Measurements from ENCODE around the gene USP7.
"Not testable (repeated sequence)": the region's sequence is repeated elsewhere in the genome, so short reads cannot be mapped to it uniquely, and the experiment has no call there.

USP7 gene

DNA sequence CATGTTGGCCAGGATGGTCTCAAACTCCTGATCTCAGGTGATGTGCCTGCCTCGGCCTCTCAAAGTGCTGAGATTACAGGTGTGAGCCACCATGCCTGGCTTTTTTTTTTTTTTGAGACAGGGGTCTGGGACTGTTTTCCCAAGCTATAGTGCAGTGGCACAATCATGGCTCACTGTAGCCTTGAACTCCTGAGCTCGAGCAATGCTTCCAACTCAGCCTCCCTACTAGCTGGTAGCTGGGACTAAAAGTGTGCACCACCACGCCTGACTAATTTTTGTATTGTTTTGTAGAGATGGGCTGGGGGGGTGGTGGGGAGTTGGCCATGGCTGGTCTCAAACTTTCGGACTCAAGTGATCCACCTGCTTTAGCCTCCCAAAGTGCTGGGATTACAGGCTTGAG lies 36.1 kb upstream of the USP7 start:
- Histone ChIP-seq H3K27me3 (ENCODE audit: control insufficient read depth, insufficient read depth, low read length) (no peaks in the 10 kb centered on the region), H3K4me3 (ENCODE audit: low read length) (no peak overlapping the region), H3K27ac (ENCODE audit: low read length) (no peak overlapping the region), H3K9ac (ENCODE audit: low read length) (no peak overlapping the region), H3K9me3 (ENCODE audit: control insufficient read depth, low read depth, low read length) (no peaks in the 10 kb centered on the region), H3K4me1 (ENCODE audit: control insufficient read depth, low read depth, low read length) (no peaks in the 10 kb centered on the region), H3K36me3 (ENCODE audit: control insufficient read depth, low read depth, low read length) (no peaks in the 10 kb centered on the region)

DNA sequence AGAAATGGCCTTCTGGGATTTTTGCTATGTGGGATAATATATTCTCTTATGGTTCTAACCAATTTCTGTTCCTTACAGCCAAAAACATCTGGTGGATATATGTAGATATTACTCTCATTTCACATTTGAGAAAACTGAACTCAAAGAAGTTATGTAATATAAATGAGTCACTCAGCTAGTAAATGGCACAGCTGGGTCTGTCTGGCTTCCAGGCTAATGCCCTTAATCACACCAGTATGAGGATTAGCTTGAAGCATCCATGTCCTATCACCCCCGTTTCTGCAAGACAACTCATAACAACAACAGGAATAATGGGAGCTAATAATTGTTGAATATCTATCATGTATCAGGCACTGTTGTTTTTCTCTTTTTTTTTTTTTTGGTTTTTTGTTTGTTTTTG lies 34.4 kb upstream of the USP7 start:
- H3K36me3 ChIP-seq (ENCODE audit: control insufficient read depth, low read depth, low read length), result no peaks in the 10 kb centered on the region
- H3K9me3 ChIP-seq (ENCODE audit: control insufficient read depth, low read depth, low read length), result no peaks in the 10 kb centered on the region
- no peak overlapping the region for H3K9ac ChIP-seq (ENCODE audit: low read length)
- H3K4me3 ChIP-seq (ENCODE audit: low read length), result no peak overlapping the region
- no peaks in the 10 kb centered on the region for H3K27me3 ChIP-seq (ENCODE audit: control insufficient read depth, insufficient read depth, low read length)
- H3K27ac ChIP-seq (ENCODE audit: low read length), result no peak overlapping the region
- no peaks in the 10 kb centered on the region for H3K4me1 ChIP-seq (ENCODE audit: control insufficient read depth, low read depth, low read length)

DNA sequence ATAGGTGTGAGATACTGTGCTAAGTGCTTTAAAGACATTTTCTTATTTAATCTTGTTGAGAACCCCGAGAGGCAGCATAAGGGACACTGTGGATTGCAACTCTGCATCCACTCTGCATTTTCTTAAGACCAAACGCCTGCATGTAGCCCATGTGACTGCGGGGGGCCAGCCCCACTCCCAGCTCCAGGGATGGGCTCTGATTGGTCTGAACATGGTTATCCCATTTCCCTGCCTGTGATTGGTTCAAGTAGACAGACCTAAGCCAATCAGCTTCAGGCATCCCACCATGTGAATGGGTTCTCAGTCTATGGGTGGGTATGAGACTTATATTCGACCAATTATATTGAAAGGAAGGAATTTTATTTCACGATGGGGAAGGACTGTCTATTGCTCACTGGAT lies 33.2 kb upstream of the USP7 start:
- Histone ChIP-seq H3K27ac (ENCODE audit: low read length) (no peak overlapping the region), H3K4me1 (ENCODE audit: control insufficient read depth, low read depth, low read length) (no peaks in the 10 kb centered on the region), H3K9me3 (ENCODE audit: control insufficient read depth, low read depth, low read length) (no peaks in the 10 kb centered on the region), H3K9ac (ENCODE audit: low read length) (no peak overlapping the region), H3K36me3 (ENCODE audit: control insufficient read depth, low read depth, low read length) (no peaks in the 10 kb centered on the region), H3K27me3 (ENCODE audit: control insufficient read depth, insufficient read depth, low read length) (no peaks in the 10 kb centered on the region), H3K4me3 (ENCODE audit: low read length) (no peak overlapping the region)

- Histone ChIP-seq H3K36me3 (ENCODE audit: control insufficient read depth, low read depth, low read length) (no peaks in the 10 kb centered on the region), H3K9ac (ENCODE audit: low read length) (no peak overlapping the region), H3K4me1 (ENCODE audit: control insufficient read depth, low read depth, low read length) (peaks cover 3% of the 10 kb centered on the region), H3K27ac (ENCODE audit: low read length) (no peak overlapping the region), H3K27me3 (ENCODE audit: control insufficient read depth, insufficient read depth, low read length) (no peaks in the 10 kb centered on the region), H3K4me3 (ENCODE audit: low read length) (no peak overlapping the region), H3K9me3 (ENCODE audit: control insufficient read depth, low read depth, low read length) (no peaks in the 10 kb centered on the region)
Observed at GRCh38 chr16:8990445-8990844, 26.7 kb upstream of the USP7 start.

DNA sequence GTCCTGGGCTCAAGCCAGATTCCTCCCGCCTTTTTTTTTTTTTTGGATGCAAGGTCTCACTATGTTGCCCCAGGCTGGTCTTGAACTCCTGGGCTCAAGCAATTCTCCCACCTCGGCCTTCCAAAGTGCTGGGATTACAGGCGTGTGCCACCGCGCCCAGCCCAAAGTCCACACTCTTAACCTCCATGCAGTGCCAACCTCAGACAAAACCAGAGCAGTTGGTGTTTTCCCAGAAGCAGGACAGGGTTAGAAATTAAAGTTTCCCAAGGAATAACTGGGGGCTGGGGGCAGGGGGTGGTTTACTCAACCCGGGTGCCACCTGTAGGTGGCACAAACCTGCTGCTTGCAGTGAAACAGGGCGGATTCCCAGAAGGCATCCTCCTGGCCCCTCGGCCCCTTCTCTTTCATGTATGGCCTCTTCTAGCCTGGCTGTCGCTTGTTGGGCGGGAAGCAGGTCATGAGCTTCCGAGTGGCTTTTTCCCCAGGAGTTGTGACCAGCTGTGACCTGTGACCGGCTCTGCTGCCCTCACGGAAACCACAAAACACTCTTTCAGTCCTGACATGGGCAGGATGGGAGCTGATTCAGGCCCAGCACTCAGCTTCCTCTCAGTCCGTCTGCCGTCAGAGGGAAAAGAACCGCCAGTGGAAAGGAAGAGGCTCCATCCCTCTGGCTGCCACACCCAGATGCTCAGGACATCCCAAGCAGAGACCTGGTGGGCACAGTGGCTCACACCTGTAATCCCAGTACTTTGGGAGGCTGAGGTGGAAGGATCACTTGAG lies 25.6 kb upstream of the USP7 start:
- no peaks in the 10 kb centered on the region for H3K27me3 ChIP-seq (ENCODE audit: control insufficient read depth, insufficient read depth, low read length)
- H3K36me3 ChIP-seq (ENCODE audit: control insufficient read depth, low read depth, low read length), result no peaks in the 10 kb centered on the region
- H3K9me3 ChIP-seq (ENCODE audit: control insufficient read depth, low read depth, low read length), result no peaks in the 10 kb centered on the region
- H3K9ac ChIP-seq (ENCODE audit: low read length), result no peak overlapping the region
- H3K4me3 ChIP-seq (ENCODE audit: low read length), result no peak overlapping the region
- peaks cover 3% of the 10 kb centered on the region for H3K4me1 ChIP-seq (ENCODE audit: control insufficient read depth, low read depth, low read length)
- no peak overlapping the region for H3K27ac ChIP-seq (ENCODE audit: low read length)

- Histone ChIP-seq H3K27me3 (ENCODE audit: control insufficient read depth, insufficient read depth, low read length) (peaks cover 7% of the 10 kb centered on the region), H3K27ac (ENCODE audit: low read length) (no peak overlapping the region), H3K36me3 (ENCODE audit: control insufficient read depth, low read depth, low read length) (no peaks in the 10 kb centered on the region), H3K9ac (ENCODE audit: low read length) (no peak overlapping the region), H3K9me3 (ENCODE audit: control insufficient read depth, low read depth, low read length) (no peaks in the 10 kb centered on the region), H3K4me1 (ENCODE audit: control insufficient read depth, low read depth, low read length) (peaks cover 6% of the 10 kb centered on the region), H3K4me3 (ENCODE audit: low read length) (no peak overlapping the region)
Observed at GRCh38 chr16:8986818-8987191, 23.1 kb upstream of the USP7 start.

- no peak overlapping the region for H3K27ac ChIP-seq (ENCODE audit: low read length)
Observed at GRCh38 chr16:8986111-8986510, 22.4 kb upstream of the USP7 start.

GRCh38 chr16:8982816-8983215 lies 19.1 kb upstream of the USP7 start:
- Histone ChIP-seq H3K9me3 (ENCODE audit: control insufficient read depth, low read depth, low read length) (no peaks in the 10 kb centered on the region), H3K36me3 (ENCODE audit: control insufficient read depth, low read depth, low read length) (no peaks in the 10 kb centered on the region), H3K4me3 (ENCODE audit: low read length) (no peak overlapping the region), H3K9ac (ENCODE audit: low read length) (no peak overlapping the region), H3K27ac (ENCODE audit: low read length) (no peak overlapping the region), H3K4me1 (ENCODE audit: control insufficient read depth, low read depth, low read length) (peaks cover 3% of the 10 kb centered on the region), H3K27me3 (ENCODE audit: control insufficient read depth, insufficient read depth, low read length) (peaks cover 7% of the 10 kb centered on the region)

More at GRCh38 chr16:8986111-8986510, 22.4 kb upstream of the USP7 start:
- Histone ChIP-seq H3K9me3 (ENCODE audit: control insufficient read depth, low read depth, low read length) (no peaks in the 10 kb centered on the region), H3K36me3 (ENCODE audit: control insufficient read depth, low read depth, low read length) (no peaks in the 10 kb centered on the region), H3K4me3 (ENCODE audit: low read length) (no peak overlapping the region), H3K4me1 (ENCODE audit: control insufficient read depth, low read depth, low read length) (peaks cover 3% of the 10 kb centered on the region), H3K9ac (ENCODE audit: low read length) (no peak overlapping the region), H3K27me3 (ENCODE audit: control insufficient read depth, insufficient read depth, low read length) (peaks cover 7% of the 10 kb centered on the region)

- not testable (repeated sequence) for H3K36me3 ChIP-seq (ENCODE audit: control insufficient read depth, low read depth, low read length); H3K4me1 ChIP-seq (ENCODE audit: control insufficient read depth, low read depth, low read length); H3K4me3 ChIP-seq (ENCODE audit: low read length); H3K27me3 ChIP-seq (ENCODE audit: control insufficient read depth, insufficient read depth, low read length); H3K9ac ChIP-seq (ENCODE audit: low read length); H3K27ac ChIP-seq (ENCODE audit: low read length); H3K9me3 ChIP-seq (ENCODE audit: control insufficient read depth, low read depth, low read length)
Observed at GRCh38 chr16:8981901-8982300, 18.2 kb upstream of the USP7 start.

DNA sequence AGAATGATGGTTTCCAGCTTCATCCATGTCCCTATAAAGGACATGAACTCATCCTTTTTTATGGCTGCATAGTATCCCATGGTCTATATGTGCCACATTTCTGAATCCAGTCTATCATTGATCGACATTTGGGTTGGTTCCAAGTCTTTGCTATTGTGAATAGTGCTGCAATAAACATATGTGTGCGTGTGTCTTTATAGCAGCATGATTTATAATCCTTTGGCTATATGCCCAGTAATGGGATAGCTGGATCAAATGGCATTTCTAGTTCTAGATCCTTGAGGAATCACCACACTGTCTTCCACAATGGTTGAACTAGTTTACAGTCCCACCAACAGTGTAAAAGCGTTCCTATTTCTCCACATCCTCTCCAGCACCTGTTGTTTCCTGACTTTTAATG lies 12.5 kb upstream of the USP7 start:
- not testable (repeated sequence) for H3K36me3 ChIP-seq (ENCODE audit: control insufficient read depth, low read depth, low read length); H3K9ac ChIP-seq (ENCODE audit: low read length); H3K27me3 ChIP-seq (ENCODE audit: control insufficient read depth, insufficient read depth, low read length); H3K27ac ChIP-seq (ENCODE audit: low read length); H3K4me1 ChIP-seq (ENCODE audit: control insufficient read depth, low read depth, low read length); H3K9me3 ChIP-seq (ENCODE audit: control insufficient read depth, low read depth, low read length); H3K4me3 ChIP-seq (ENCODE audit: low read length)

- no peaks in the 10 kb centered on the region for H3K9me3 ChIP-seq (ENCODE audit: control insufficient read depth, low read depth, low read length)
- H3K27me3 ChIP-seq (ENCODE audit: control insufficient read depth, insufficient read depth, low read length), result no peaks in the 10 kb centered on the region
- no peak overlapping the region for H3K27ac ChIP-seq (ENCODE audit: low read length)
- no peaks in the 10 kb centered on the region for H3K36me3 ChIP-seq (ENCODE audit: control insufficient read depth, low read depth, low read length)
- H3K4me3 ChIP-seq (ENCODE audit: low read length), result no peak overlapping the region
- no peak overlapping the region for H3K9ac ChIP-seq (ENCODE audit: low read length)
- H3K4me1 ChIP-seq (ENCODE audit: control insufficient read depth, low read depth, low read length), result no peaks in the 10 kb centered on the region
Observed at GRCh38 chr16:8975039-8975438, 11.3 kb upstream of the USP7 start.

DNA sequence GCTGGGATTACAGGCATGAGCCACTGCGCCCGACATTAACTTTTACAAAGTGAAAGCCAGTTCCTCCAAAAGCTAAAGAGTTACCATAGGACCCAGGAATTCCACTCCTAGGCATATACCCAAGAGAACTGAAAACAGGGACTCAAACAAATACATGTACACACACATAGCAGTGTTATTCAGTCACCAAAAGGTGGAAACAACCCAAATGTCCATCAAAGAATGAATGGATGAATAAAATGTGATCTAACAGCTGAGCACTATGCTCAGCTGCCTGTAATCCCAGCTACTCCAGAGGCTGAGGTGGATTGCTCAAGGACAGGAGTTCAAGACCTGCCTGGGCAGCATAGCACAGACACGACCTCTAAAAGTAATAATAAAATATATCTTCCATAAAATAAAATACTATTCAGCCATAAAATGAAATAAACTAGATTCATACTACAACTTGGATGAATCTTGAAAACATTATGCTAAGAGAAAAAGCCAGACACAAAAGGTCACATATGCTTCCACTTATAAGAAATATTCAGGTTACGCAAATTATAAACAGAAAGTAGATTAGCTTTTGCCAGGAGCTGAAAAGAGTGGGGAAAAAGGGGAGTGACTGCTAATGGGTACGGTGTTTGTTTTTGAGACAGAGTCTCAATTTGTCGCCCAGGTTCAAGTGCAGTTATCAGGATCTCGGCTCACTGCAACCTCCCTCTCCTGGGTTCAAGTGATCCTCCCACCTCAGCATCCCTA lies 9.3 kb upstream of the USP7 start:
- H3K4me1 ChIP-seq (ENCODE audit: control insufficient read depth, low read depth, low read length), result peaks cover 1% of the 10 kb centered on the region
- no peak overlapping the region for H3K4me3 ChIP-seq (ENCODE audit: low read length)
- H3K9ac ChIP-seq (ENCODE audit: low read length), result no peak overlapping the region
- no peaks in the 10 kb centered on the region for H3K9me3 ChIP-seq (ENCODE audit: control insufficient read depth, low read depth, low read length)
- no peaks in the 10 kb centered on the region for H3K27me3 ChIP-seq (ENCODE audit: control insufficient read depth, insufficient read depth, low read length)
- no peaks in the 10 kb centered on the region for H3K36me3 ChIP-seq (ENCODE audit: control insufficient read depth, low read depth, low read length)
- H3K27ac ChIP-seq (ENCODE audit: low read length), result no peak overlapping the region

All from iPS-18a (cell line).